ENCODE measurements around the gene SLC12A7.
A peak's percentile ranks its signal among the peaks of the same experiment; 100 is the strongest.
"Not testable (repeated sequence)": the region's sequence is repeated elsewhere in the genome, so short reads cannot be mapped to it uniquely, and the experiment has no call there.

Gene SLC12A7

DNA sequence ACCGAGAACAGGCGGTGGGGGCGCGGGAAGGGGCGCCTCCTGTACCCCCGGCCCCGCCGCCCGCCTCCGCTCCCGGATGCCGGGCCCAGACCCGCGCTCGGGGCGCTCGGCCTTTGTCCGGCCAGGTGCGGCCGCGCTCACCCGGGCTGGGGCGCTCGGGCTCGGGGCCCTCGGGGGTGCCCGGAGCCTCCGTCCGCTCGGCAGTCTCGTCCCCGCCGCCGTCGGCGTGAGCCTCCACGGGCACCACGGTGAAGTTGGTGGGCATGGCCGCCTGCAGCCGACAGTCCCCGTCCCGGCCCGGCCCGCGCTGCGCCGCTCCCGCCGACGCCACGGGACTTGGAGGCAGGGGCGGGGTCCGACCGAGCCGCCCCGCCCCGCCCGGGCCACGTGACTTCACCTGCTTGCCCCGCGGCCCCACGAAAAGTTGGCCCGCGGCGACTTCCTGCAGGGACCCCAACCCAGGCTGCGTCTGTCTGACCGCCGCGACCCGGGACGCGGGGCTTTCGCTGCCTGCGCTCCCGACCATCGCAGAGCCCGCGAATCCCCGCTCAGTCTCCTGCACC, at the start of gene SLC12A7:
SLC12A7 (minus strand) TSS at position 337 of the 563 bp plus-strand sequence; CDS start at position 265, 72 bp downstream.
- peak; percentile 48 for DNase-seq

DNA sequence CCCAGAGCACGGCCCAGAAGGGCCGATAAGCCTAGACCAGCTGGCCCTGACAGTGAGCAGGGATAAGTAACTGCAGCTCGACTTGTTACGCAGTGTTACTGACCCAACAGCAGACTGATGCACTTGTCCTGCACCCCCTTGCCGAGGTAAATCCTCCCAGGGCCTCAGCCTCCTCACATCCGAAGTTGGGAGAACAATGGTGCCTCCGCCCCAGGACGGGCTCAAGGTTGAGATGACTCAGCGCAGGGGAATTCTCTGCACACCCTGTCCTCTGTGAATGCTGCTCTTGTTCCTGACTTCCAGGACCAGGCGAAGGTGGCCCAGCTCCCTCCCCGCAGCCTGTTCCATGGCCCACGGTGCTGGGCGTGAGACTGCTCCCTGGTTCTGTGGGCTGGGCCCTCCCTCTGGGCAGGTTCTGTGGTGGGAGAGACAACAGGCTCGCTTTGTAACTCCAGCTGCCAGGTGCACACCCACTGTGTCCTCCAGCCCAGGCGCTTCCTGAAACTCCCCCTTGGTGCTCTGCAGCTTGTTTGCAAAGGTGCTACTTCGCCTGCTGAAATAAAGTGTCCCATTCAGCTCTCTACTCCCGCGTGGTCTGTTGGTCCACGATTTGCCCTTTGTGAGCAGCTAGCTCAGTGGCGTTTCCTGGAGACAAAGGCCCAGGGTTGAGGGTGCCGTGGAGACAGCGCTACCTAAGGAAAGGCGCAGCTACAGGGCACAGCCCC, 49.4 kb upstream of the SLC12A7 start:
- DNase-seq, result peak; percentile 54

DNA sequence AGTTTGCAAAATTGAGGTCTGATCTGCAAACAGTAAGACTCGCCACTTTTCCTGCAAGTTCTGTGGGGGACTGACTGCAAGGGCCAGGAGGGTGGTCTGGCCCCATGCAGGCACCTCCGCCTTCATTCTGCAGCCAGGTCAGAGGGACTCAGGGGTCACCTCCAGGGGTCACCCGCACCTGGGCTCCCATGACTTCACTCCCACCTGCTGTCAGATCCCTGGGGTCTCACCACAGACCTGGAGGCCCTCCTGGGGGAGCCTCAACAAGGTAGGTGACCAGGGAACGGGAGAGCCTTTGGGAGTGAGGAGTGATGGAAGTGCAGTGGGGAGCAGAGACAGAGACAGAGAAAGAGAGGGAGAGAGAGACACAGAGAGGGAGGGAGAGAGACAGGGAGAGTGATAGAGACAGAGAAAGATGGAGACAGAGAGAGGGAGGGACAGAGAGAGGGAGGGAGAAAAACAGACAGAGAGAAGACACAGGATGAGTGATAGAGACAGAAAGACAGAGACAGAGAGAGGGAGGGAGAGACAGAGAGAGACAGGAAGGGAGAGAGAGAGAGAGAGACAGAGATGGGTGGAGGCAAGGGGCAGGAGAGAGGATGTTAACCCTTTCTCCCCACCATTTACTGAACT, 48.0 kb upstream of the SLC12A7 start:
- DNase-seq, result no peak

DNA sequence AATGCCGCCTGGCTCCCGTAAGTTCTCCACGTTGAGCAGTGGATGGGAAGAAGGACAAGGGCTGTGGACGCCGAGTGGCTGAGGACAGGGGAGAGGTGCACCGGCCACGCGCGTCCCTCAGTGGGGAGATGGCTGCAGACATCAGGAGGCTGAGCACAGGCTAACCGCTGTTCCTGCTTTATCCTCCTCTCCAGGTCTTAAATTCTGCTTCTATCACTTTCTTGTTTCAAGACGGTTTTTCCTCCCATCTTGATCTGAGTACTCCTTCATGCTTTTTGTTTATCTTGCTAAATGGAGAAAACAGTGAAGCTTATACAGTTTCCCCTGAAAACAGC, 47.4 kb upstream of the SLC12A7 start:
- DNase-seq, result no peak

DNA sequence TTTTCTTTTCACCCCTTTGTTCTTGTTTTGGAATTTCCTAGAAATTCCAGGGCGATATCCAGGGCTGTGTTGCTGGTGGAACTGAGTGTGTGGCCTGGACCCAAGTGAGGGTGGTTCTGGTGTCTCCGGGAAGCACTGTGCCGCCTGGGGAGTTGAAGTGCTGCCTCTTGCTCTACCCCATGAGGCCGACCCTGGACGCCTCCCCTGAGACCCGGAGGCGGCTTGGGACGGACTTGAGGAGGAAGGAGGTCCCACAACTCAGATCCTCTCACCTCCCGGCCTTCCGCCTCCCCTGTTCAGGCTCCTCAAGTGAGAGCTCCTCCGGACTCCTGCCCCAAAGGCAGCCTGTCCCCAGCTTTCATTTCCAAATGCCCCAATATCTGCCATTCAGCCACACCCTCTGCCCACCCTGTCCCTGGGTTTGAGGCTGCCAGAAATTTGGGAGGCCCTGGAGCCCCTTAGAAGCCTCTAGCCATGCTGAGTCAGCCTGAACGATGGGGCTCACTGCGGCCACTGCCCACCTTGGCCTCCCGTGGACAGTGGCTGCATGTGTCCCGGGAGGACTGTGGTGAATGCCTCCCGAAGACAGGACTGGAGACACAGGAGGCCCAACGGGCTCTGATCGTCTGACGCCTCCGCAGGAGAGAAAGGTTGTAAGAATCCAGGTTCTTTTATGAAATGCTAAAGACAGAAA, 46.9 kb upstream of the SLC12A7 start:
- DNase-seq, result no peak

DNA sequence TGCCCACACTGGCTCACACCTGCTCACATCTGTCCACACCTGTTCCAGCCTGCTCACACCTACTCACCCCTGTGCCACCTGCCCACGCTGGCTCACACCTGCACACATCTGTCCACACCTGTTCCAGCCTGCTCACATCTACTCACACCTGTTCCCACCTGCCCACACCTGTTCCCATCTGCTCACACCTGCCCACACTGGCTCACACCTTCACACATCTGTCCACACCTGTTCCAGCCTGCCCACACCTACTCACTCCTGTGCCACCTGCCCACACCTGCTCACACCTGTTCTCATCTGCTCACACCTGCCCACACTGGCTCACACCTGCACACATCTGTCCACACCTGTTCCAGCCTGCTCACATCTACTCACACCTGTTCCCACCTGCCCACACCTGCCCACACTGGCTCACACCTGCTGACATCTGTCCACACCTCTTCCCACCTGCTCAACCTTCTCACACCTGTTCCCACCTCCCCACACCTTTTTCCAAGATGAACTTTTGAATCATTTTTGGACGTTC, 45.7 kb upstream of the SLC12A7 start:
- DNase-seq, result not testable (repeated sequence)

DNA sequence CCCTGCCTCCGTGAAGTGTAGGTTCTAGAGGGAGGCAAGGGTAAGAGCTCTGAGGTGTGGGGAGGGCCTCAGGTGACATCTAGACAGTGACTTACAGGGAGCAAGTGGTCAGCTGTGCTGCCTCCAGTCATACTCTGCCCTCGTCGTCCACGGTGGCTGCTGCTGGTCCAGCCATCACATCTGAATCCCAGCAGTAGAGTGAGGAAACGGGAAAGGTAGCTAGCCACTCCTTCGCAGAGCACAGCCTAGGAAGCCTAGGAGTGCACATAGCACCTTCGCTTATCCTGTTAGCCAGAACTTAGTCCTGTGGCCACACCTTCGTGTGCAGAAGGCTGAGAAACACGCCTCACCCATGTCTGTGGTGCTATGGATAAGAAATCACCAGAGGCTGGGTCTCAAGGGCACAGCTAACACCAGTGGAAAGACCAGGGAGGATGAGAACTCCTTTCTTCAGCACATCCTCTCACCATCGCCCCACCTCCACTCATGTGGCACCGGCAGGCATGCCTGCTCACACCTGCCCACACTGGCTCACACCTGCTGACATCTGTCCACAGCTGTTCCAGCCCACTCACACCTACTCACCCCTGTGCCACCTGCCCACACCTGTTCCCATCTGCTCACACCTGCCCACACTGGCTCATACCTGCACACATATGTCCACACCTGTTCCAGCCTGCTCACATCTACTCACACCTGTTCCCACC, 45.0 kb upstream of the SLC12A7 start:
- DNase-seq, result no peak

DNA sequence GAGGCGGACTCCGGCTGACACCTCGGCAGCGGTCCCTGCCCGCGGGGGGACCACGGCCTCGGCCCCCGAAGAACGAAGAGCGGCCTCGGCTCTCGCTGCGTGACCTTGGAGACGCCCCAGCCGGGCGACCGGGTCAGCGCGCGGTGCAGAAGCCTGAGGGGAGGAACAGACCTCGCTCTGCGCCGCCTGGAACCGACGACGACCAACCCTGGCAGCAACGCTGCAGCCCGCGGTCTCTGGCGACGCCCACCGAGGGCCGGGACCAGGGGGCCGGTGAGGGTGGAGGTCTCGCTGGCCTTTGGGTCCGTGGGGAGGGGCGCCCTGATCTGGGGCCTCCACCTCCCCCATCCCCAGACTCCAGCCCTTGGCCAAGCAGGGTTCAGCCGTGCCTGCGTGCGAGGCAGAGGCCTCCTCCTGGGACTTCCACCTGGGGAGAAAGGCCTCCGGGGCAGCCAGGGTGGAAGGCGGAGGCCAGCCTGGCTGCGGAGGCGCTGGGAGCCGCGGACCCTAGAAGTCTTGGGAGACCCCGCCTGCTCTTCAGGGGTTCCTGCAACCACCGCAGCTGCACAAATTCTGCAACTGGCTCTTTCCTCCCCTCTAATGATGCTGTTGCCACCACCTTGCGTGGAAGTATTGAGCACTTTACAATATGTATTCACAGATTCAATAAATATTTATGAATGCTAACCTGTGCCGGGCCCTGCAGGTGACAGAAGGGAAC, 44.3 kb upstream of the SLC12A7 start:
- no peak for DNase-seq

DNA sequence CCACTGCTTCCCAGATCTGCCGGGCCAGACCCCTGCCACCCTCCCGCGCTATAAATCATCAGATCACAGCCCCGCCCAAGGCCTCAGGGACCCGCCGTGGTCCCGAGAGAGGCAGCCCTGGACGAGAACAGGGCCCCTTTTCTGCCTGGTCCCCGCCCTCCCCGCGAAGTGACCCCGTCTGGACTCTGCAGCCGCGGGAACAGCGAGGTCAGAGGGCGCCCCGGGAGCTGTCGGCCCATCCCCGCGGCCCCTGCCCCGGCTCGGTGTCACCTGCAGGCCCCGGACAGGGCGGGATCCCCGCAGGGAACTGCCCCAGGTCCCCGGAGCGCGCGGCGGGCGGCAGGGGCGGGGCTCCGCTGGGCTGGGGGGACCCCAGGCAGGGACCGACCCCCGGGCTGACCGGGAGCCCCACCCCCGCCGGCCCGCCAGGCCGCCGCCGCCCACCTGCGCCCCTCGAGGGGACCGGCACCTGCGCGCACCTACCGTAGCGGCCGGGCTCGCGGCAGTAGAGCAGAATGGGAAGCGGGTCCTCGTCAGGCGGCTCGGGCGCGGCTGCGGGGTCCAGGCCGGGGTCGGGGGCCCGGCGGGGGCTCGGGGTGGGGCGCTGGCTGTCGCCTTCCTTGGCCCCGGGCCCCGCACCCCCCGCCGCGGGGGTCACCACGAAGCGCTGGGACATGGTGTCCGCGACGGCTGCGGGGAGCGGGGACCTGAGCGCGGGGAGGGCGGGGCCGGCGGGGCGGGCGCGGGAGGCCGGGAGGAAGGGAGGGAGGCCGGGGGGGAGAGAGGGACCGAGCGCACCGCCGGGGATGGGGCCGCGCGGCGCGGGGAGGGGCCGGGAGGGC, 43.5 kb upstream of the SLC12A7 start:
- DNase-seq, result no peak

DNA sequence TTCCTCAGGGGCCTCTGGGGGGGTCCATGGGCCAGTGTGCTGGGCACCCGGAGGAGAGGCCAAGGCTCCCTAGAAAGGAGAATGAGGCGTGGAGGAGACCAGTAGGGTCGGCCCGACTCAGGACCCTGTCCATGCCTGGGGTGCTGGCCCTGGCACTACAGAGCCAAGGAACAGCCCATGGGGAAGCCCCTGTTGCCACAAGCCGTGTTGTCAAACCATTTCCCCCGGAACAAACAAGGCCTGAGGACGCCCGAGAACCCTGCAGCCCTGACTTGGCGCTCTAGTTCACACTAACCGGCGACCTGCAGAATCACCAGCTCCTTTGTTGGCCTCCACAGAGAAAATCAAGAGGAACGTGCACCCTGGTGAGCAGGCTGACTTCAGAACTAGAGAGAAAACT, 41.6 kb upstream of the SLC12A7 start:
- DNase-seq, result no peak

DNA sequence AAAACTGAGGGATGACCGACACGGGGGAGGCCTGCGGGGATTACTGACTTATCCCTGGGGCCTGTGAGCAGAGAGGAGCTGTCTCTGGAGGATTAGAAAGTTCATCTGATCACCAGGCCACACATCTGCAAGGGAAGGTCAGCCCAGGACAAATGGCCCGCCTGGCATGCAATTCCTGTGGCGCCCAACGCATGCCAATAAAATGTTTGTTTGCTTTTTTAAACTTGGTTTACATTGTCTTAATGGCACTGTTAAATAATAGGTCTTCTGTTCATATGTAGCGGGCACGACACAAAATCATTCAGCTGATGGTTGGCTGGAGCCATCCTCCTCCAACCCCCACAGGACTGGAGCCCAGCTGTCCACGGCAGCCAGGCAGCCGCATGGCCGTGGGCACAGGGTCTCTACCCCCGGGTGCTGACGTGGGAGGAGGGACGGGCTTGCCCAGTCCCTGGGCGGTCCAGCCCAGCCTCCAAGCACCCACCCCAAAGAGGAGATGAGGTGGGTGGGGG, 41.0 kb upstream of the SLC12A7 start:
- DNase-seq, result no peak

DNA sequence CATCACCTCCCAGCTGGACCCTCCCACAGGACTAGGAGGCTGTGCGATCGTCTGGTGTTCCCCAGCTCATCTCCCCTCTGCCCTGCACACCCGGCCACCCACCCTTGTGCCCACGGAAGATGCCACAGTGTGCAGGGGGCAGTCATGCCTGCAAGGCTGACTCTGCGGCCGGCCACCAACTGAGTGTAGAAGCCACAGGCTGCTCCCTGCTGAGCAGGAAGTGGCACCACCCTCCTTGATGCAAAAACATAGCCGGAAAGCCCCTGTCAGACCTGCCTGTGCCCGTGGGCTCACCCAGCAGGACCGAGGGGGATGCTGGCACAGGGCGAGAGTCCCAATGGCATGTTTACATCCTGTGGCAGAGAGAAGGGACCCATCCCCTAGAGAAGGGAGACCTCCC, 40.3 kb upstream of the SLC12A7 start:
- no peak for DNase-seq

DNA sequence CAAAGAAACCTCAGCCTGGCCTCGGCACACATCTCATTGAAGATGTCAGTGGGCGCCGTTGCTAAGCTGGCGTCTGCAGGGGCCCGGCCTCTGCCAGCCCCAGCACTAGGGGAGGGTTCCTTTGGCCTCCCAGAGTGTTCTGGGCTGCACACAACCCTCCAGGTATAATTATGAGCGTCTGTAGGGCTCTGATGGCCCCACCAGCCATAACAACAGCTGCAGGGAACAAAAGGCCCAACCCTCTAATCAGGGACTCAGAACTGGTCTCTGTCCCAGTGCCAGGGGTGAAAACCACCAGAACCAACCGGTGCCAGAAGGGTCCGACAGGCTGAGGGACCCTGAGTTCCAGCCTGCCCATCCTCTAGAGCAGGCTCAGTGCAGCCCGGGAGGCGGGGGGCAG, 39.5 kb upstream of the SLC12A7 start:
- DNase-seq, result no peak

DNA sequence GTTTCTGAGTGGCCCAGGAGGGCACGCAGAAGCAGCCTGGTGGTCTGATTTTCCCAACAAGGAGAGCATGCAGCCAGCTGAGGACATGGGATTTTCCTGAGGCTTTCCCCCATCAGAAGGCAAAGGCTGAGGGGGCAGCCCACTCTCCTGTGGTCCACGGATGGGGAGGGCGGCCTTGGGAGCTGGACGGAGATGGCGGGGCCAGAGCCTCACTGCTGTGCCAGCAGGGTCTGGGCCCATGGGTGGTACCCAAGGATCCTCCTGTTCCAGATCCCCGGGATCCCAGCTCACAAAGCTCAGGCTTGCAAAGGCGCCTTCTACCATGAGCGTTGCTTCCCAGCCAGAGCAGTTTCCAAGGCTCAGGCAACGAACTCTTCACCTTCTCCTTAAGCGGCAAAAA, 39.0 kb upstream of the SLC12A7 start:
- no peak for DNase-seq

DNA sequence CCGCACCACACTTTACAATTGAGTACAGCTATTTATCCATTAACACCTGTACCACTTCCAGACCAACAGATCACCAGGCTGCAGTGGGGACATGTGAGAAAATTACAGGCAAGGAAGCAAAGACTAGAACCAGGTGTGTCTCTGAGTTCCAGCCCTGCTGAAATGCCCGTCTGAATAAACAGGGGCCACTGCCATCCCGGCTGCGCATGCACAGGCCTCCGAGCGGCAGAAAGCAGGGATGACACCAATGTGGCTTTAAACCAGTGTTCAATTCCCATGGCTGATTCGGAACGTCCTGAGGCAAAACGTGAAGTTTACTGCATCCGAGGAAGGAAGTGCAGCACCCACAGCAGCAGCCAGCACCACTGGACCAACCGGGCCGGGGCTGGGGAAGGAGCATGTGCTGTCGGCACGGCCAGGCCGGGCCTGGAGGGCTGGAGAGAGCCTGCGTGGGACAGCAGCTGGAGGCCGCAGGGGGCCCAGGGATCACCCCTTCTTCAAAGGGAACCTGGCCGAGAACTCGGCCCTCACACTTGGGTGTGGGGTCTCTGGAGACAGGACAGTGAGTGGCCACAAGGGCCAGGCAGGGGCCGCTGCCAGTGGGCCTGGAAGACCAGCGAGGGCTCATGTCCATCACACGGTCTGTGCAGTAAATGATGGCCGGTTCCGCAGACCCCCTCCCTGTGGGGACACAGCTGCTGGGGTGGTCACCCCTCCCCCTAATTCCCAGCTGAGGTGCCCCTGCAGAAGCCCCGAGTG, 33.0 kb upstream of the SLC12A7 start:
- no peak for DNase-seq

DNA sequence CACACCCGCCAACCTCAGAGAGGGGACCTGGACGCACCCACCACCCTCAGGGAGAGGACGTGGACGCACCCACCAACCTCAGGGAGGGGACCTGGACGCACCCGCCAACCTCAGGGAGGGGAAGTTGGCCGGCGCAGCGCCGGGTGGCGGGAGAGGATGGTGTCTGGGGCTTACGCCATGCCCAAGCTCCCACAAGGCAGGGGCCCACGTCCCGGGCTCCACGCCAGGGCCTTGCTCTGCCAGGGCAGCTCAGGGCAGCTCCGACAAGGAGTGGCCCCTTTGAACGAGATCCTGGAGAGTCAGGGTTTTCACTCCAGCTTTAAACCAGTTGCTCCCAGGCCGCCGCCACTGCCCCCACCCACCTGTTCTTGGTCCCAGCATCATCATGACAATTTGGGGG, 32.2 kb upstream of the SLC12A7 start:
- no peak for DNase-seq

DNA sequence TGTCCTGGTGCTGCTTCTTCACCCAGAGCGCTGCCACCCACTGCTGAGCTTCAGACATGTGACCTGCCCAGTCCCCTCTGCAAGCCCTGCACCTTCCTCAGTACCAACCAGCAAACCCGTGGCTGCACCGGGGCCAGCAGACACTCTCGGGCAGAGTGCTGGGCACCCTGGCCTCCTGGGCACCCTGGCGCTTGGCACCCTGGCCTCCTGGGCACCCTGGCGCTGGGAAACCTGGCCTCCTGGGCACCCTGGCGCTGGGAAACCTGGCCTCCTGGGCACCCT, 31.7 kb upstream of the SLC12A7 start:
- no peak for DNase-seq

DNA sequence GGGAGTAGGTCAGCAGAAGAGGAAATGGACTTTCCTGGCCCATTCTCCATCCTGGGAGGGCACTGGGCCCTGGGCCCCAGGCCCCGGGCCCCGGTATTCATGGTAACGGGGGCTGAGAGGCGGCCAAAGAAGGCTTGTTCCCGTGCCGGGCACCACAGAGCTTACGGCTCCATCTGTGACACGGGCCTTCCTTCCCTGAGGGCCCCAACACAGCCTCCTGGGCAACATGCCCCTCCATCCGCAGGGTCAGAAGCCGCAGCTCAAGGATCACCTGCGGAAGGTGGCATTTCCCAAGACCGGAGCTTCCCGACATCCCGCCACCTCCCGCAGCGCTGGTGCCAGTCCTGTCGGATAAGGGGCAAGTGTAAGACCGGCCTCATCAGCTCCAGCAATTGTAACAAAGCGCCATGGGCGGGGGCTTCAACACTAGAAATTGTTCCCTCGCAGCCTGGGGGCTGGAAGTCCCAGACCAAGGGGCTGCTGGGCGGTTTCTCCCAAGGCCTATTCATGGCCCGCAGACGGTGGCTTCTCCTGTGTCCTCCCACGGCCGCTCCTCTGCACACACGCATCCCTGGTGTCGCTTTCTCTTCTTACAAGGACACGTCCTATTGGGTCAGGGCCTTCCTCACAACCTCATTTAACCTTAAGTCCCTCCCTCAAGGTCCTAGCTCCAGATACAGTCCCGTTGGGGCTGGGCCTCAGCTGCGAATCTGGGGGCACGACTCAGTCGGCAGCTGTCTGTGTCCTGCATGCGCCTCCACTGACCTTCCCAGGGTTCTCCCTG, 31.2 kb upstream of the SLC12A7 start:
- DNase-seq, result no peak

DNA sequence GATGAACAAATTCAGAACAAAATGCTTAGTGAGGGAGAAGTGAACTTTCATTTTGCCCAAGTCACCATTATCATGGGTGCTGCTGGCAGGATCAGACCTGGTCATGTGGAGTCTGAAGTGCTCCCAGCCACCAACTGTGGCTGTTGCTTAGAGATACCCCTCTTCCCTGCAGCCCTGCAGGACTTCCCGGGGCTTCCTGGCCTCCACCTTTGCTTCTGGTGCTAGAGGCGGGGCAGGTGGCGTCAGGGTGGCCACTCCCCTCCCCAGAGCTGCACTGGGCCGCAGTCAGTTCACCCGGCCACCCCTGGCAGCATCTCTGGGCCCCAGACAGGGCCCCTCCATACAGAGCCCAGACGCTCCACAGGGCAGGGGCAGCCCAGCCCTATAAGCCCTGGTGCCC, 30.0 kb upstream of the SLC12A7 start:
- no peak for DNase-seq

DNA sequence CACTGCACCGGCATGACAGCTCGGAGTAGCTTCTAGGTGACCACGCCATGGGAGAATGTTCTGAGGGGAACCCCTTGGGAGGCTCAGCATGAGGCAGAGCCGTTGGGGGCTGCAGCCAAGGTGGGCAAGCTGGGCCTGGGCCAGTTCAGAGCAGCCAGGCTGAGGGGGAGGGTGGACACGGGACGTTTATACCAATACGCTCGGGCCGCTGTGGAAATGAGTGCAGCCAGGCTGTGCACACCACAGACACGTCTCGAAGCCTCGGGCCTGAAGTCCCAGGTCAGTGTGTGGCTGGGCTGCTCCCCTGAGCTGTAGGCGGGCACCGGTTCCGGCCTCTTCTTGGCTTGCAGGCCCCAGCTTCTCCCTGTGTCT, 28.9 kb upstream of the SLC12A7 start:
- DNase-seq, result no peak
